Measurements from ENCODE around the gene ABCD1.

Gene ABCD1

DNA sequence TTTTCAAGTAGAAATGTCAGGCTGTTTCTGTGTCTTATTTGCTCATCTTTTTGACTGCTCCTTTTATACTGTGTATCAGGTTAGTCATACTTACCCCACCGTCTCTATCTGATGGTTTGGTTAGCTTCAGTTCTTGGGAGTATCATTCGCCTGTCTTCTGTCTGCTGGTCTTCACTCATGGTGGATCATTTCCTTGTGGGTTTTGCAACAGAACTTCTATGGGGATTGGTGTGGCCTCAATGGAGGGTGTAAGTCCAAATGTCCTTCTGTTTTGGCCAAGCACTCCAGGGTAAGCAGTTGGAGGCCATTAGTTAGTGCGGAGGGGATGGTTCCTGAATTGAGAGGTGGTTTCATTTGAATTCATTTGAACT, 7.2 kb downstream of the ABCD1 start:
- in situ Hi-C loops (cut with HindIII; ENCODE audit: low sequenced_read_pairs) = no loop called here
- no peak for DNase-seq (ENCODE audit: low read depth, low spot score)
- no peak overlapping the region for H3K4me3 ChIP-seq (ENCODE audit: low read depth, low read length)
- TF ChIP-seq, protein P1, sequence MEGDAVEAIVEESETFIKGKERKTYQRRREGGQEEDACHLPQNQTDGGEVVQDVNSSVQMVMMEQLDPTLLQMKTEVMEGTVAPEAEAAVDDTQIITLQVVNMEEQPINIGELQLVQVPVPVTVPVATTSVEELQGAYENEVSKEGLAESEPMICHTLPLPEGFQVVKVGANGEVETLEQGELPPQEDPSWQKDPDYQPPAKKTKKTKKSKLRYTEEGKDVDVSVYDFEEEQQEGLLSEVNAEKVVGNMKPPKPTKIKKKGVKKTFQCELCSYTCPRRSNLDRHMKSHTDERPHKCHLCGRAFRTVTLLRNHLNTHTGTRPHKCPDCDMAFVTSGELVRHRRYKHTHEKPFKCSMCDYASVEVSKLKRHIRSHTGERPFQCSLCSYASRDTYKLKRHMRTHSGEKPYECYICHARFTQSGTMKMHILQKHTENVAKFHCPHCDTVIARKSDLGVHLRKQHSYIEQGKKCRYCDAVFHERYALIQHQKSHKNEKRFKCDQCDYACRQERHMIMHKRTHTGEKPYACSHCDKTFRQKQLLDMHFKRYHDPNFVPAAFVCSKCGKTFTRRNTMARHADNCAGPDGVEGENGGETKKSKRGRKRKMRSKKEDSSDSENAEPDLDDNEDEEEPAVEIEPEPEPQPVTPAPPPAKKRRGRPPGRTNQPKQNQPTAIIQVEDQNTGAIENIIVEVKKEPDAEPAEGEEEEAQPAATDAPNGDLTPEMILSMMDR (IDR thresholded peaks at IDR 0.05; ENCODE audit: low read depth, low read length) = no peak

DNA sequence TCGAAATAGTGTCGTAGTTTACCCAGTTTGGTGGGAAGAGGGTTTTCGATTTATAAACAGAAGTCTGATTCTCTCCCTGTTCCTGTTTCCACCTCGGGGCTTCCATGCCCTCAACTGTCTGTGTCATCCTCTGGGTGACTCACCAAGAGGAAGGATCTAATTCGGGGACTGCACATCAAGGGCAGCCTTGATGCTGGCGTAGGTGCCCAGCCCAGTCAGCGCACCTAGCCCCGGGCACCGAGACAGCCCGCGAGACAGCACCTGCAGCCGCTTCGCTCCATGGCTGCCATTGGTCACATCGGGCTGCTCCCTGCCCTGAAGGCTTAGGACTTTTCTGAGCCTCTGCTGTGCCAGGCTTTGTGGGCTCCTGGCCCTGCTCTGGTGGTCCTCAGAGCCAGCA, 7.7 kb downstream of the ABCD1 start:
- in situ Hi-C loops (cut with HindIII; ENCODE audit: low sequenced_read_pairs) = no loop called here
- DNase-seq (ENCODE audit: low read depth, low spot score) = no peak
- no peak overlapping the region for H3K4me3 ChIP-seq (ENCODE audit: low read depth, low read length)
- TF ChIP-seq, protein P1 (IDR thresholded peaks at IDR 0.05; ENCODE audit: low read depth, low read length) = no peak

DNA sequence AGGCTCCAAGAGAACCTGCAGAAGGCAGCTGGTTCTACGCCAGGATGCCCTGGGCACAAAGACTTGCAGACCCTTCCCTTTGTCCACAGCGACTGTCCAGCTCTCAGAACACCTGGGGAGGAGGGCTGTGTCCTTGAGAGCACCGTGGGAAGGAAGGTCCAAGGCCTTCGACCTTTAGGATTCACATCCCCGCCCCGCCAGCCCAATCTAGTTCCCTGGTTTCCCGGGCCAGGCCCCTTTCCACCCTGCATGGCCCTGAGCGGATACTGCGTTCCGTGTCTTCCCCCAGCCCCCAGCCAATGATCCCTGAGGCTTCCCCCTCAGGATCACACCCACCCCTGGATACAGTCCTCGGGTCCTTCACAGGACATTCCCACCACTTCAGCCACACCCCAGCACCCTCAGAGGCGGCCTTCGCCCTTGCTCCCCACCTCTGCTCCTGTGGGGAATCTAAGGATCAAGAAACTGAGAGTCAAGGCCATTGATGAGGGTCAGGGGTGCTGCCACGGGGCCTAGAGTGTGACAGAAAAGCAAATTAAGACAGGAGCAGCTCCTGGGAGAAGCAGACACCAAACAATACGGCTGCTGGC, 9.1 kb downstream of the ABCD1 start:
- in situ Hi-C loops (cut with HindIII; ENCODE audit: low sequenced_read_pairs) = no loop called here
- no peak overlapping the region for H3K4me3 ChIP-seq (ENCODE audit: low read depth, low read length)
- DNase-seq (ENCODE audit: low read depth, low spot score) = no peak
- TF ChIP-seq, protein P1 (IDR thresholded peaks at IDR 0.05; ENCODE audit: low read depth, low read length) = no peak

DNA sequence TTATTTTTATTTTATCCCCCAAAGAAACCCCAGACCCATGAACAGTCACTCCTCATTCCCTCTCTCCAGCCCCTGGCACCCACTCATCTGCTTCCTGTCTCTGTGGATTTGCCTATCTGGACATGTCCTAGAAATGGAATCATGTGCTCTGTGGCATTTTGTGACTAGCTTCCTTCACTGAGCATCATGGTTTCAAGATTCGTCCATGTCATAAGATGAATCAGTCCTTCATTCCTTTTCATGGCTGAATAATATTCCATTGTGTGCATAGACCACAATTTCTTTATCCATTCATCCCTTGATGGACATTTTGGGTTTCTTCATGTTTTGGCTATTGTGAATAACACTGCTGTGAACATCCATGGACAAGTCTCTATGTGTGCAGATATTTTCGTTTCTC, 10.2 kb downstream of the ABCD1 start:
- in situ Hi-C loops (cut with HindIII; ENCODE audit: low sequenced_read_pairs) = no loop called here
- H3K4me3 ChIP-seq (ENCODE audit: low read depth, low read length) = no peak overlapping the region
- DNase-seq (ENCODE audit: low read depth, low spot score) = no peak
- TF ChIP-seq, protein P1 (IDR thresholded peaks at IDR 0.05; ENCODE audit: low read depth, low read length) = no peak

DNA sequence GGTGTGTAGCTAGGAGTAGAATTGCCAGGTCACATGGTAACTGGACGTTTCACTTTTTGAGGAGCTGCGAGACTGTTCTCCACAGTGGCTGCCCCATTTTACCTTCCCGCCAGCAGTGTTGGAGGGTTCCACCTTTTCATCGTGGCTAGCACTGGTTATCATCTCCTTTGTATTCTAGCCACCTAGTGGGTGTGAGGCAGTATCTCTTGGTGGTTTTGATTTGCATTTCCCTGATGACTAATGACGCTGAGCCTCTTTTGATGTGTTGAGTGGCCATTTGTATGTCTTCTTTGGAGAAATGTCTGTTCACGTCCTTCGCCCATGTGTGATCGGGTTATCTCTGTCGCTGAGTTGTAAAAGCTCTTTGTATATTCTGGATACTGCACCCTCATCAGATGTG, 10.6 kb downstream of the ABCD1 start:
- in situ Hi-C loops (cut with HindIII; ENCODE audit: low sequenced_read_pairs) = no loop called here
- no peak overlapping the region for H3K4me3 ChIP-seq (ENCODE audit: low read depth, low read length)
- TF ChIP-seq, protein P1 (IDR thresholded peaks at IDR 0.05; ENCODE audit: low read depth, low read length) = no peak
- no peak for DNase-seq (ENCODE audit: low read depth, low spot score)

DNA sequence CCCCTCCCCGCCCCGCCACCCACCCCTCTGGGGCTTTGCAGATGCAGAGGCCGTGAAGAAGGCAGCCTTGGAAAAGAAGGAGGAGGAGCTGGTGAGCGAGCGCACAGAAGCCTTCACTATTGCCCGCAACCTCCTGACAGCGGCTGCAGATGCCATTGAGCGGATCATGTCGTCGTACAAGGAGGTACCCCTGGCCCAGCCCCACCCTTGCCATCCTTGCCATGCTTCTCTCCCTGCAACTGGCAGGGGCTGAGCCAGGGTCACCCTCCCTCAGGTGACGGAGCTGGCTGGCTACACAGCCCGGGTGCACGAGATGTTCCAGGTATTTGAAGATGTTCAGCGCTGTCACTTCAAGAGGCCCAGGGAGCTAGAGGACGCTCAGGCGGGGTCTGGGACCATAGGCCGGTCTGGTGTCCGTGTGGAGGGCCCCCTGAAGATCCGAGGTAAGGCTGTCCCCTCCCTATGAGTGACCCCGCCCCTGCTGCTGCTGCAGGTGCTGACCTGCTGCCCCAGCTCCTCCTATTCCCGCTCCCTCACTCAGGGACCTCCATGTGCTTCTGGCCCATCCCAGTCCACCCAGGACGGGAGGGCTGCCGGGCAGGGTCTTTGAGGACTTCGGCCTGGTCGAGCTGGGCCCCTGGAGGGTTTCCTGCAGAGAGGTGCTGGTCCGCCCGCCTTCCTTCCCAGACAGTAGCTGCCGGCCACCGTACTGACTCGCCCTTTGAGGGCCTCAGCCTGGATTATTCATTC, 11.6 kb downstream of the ABCD1 start:
- TF ChIP-seq, protein P1 (IDR thresholded peaks at IDR 0.05; ENCODE audit: low read depth, low read length) = no peak
- in situ Hi-C loops (cut with HindIII; ENCODE audit: low sequenced_read_pairs) = no loop called here
- DNase-seq (ENCODE audit: low read depth, low spot score) = no peak
- no peak overlapping the region for H3K4me3 ChIP-seq (ENCODE audit: low read depth, low read length)

Data from astrocyte of the spinal cord (primary cell).